H1 (cell line): ENCODE data around the gene PSKH1. TPM values are rescaled to one million over a fixed set of nuclear protein-coding genes. Genes with fewer than 3 reads are reported as not detected.
A peak's percentile ranks its signal among the peaks of the same experiment; 100 is the strongest.

Experiments
- CTCF ChIA-PET: fragments of 300-600 bp; sonication (Branson Sonifier 250); formaldehyde crosslinking; loops from one replicate; lab custom pipeline; 2021; ENCODE audit not compliant: partially characterized antibody; lab: Charles Lee
- POLR2A ChIA-PET: fragments of 300-600 bp; sonication (Branson Sonifier 250); formaldehyde crosslinking; loops from one replicate; lab custom pipeline; 2021; ENCODE audit warnings: inconsistent platforms; ENCODE audit not compliant: partially characterized antibody; lab: Charles Lee
- DNase-seq, 2 experiments: peaks; one replicate each; pipeline versions ENCODE4 v3.0.0 to v3.0.0-alpha.2; 2010 to 2022; ENCODE audit warnings: low spot score in 2 of 2, low read depth in 1 of 2, mixed read lengths in 1 of 2
- FAIRE-seq: peaks from 2 replicates; lab custom pipeline; 2011; peaks lifted over from hg19 to GRCh38; lab: Jason Lieb, UNC
- H2AFZ ChIP-seq: 2 replicates; pipeline ENCODE4 v1.8.1; 2012; ENCODE audit warnings: low read length, inconsistent platforms
- H2AK5ac ChIP-seq: 2 replicates; pipeline ENCODE4 v1.6.1; 2013; ENCODE audit warnings: low read depth, low read length
- H2BK120ac ChIP-seq: replicated peaks from 2 replicates; pipeline ENCODE3; 2013; ENCODE audit warnings: low read depth, low read length, inconsistent platforms
- H2BK12ac ChIP-seq: 2 replicates; pipeline ENCODE4 v1.6.1; 2013; ENCODE audit warnings: low read depth, low read length
- H2BK15ac ChIP-seq: 2 replicates; pipeline ENCODE4 v1.6.1; 2013; ENCODE audit warnings: low read length
- H2BK20ac ChIP-seq: 2 replicates; pipeline ENCODE4 v1.6.1; 2013; ENCODE audit warnings: low read length
- H2BK5ac ChIP-seq: 2 replicates; pipeline ENCODE4 v1.6.1; 2013; ENCODE audit warnings: low read depth, low read length
- H3K14ac ChIP-seq: 2 replicates; pipeline ENCODE4 v1.6.1; 2013; ENCODE audit warnings: inconsistent platforms; ENCODE audit not compliant: insufficient read length
- H3K18ac ChIP-seq: 2 replicates; pipeline ENCODE4 v1.6.1; 2013; ENCODE audit warnings: low read length; ENCODE audit errors: extremely low read depth
- H3K23ac ChIP-seq: 2 replicates; pipeline ENCODE4 v1.6.1; 2013; ENCODE audit warnings: inconsistent platforms; ENCODE audit not compliant: insufficient read length
- H3K23me2 ChIP-seq: 2 replicates; pipeline ENCODE4 v1.6.1; 2013; ENCODE audit warnings: low read depth, low read length
- H3K27ac ChIP-seq: 2 replicates; pipeline ENCODE4 v1.6.1; 2011; ENCODE audit warnings: low read depth, low read length, inconsistent platforms
- H3K27me3 ChIP-seq, 4 experiments: replicated peaks in 1 of 4; 1 replicate in 1 of 4; 2 replicates in 3 of 4; pipeline versions ENCODE4 v1.6.1 to v1.8.1; 2011 to 2013; ENCODE audit warnings: low read length in 3 of 4, mild to moderate bottlenecking in 3 of 4, inconsistent platforms in 2 of 4, mixed read lengths in 2 of 4, moderate library complexity in 1 of 4; ENCODE audit not compliant: control insufficient read depth in 3 of 4, insufficient read depth in 3 of 4; ENCODE audit errors: extremely low read depth in 1 of 4
- H3K36me3 ChIP-seq, 4 experiments: 2 replicates each; pipeline versions ENCODE4 v1.6.1 to v1.8.1; 2011 to 2013; ENCODE audit warnings: mild to moderate bottlenecking in 4 of 4, low read length in 3 of 4, moderate library complexity in 2 of 4, control low read depth in 1 of 4, inconsistent platforms in 1 of 4; ENCODE audit not compliant: insufficient read depth in 4 of 4, control insufficient read depth in 2 of 4
- H3K4ac ChIP-seq: replicated peaks from 2 replicates; pipeline ENCODE3; 2013; ENCODE audit warnings: low read length, low read depth, mixed read lengths, inconsistent platforms; ENCODE audit not compliant: insufficient read length
- H3K4me1 ChIP-seq, 4 experiments: replicated peaks in 1 of 4; 1 replicate in 1 of 4; 2 replicates in 3 of 4; pipeline versions ENCODE4 v1.6.1 to v1.8.1; 2011 to 2013; ENCODE audit warnings: low read length in 3 of 4, inconsistent platforms in 2 of 4, mixed read lengths in 1 of 4; ENCODE audit not compliant: insufficient read depth in 4 of 4, control insufficient read depth in 3 of 4
- H3K4me2 ChIP-seq, 2 experiments: 2 replicates each; pipeline versions ENCODE4 v1.6.1 to v1.8.1; 2011 to 2013; ENCODE audit warnings: low read depth in 2 of 2, low read length in 2 of 2, control low read depth in 1 of 2, inconsistent platforms in 1 of 2, mild to moderate bottlenecking in 1 of 2; ENCODE audit not compliant: insufficient read depth in 1 of 2
- H3K4me3 ChIP-seq, 4 experiments: fragments of 200-600, 300-600 bp in 1 of 4; sonication (generic), shearing (Covaris generic), sonication (Bioruptor Twin) in 1 of 4; 2 replicates each; pipeline versions ENCODE4 v1.5.1 to v1.8.1; 2011 to 2016; ENCODE audit warnings: low read length in 4 of 4, low read depth in 3 of 4, control low read depth in 2 of 4, inconsistent platforms in 2 of 4, mild to moderate bottlenecking in 2 of 4, mixed read lengths in 1 of 4, moderate library complexity in 1 of 4; ENCODE audit not compliant: insufficient read depth in 2 of 4; ENCODE audit errors: extremely low read depth in 1 of 4
- H3K56ac ChIP-seq: replicated peaks from 2 replicates; pipeline ENCODE3; 2013; ENCODE audit warnings: low read depth, mild to moderate bottlenecking, mixed read lengths, low read length, inconsistent platforms; ENCODE audit not compliant: insufficient read length
- H3K79me1 ChIP-seq: 2 replicates; pipeline ENCODE4 v1.6.1; 2013; ENCODE audit warnings: low read depth, low read length, control low read depth
- H3K79me2 ChIP-seq, 2 experiments: 2 replicates each; pipeline versions ENCODE4 v1.6.1 to v1.8.1; 2012 to 2013; ENCODE audit warnings: low read length in 2 of 2, mild to moderate bottlenecking in 2 of 2, inconsistent platforms in 1 of 2; ENCODE audit not compliant: insufficient read depth in 2 of 2, control insufficient read depth in 1 of 2
- H3K9ac ChIP-seq, 4 experiments: replicated peaks in 1 of 4; 1 replicate in 1 of 4; 2 replicates in 3 of 4; pipeline versions ENCODE4 v1.6.1 to v1.8.1; 2011 to 2013; ENCODE audit warnings: low read depth in 3 of 4, low read length in 3 of 4, control low read depth in 2 of 4, mild to moderate bottlenecking in 2 of 4, moderate library complexity in 2 of 4, inconsistent platforms in 1 of 4; ENCODE audit errors: extremely low read depth in 1 of 4
- H3K9me3 ChIP-seq, 2 experiments: 2 replicates each; pipeline versions ENCODE4 v1.6.1 to v1.8.1; 2012 to 2013; ENCODE audit warnings: mild to moderate bottlenecking in 2 of 2, moderate library complexity in 2 of 2, control low read depth in 1 of 2, inconsistent platforms in 1 of 2, low read depth in 1 of 2, low read length in 1 of 2, mixed read lengths in 1 of 2; ENCODE audit not compliant: insufficient read depth in 2 of 2
- H4K20me1 ChIP-seq, 2 experiments: replicated peaks in 1 of 2; 2 replicates each; pipeline versions ENCODE3 to v1.8.1; 2011 to 2013; ENCODE audit warnings: inconsistent platforms in 2 of 2, low read length in 2 of 2, mild to moderate bottlenecking in 1 of 2; ENCODE audit not compliant: insufficient read depth in 2 of 2, control insufficient read depth in 1 of 2
- H4K5ac ChIP-seq: 2 replicates; pipeline ENCODE4 v1.6.1; 2013; ENCODE audit warnings: low read length, low read depth, mixed read lengths, inconsistent platforms; ENCODE audit not compliant: insufficient read length
- H4K8ac ChIP-seq: 2 replicates; pipeline ENCODE4 v1.8.0; 2013; ENCODE audit warnings: mild to moderate bottlenecking, moderate library complexity, low read length, inconsistent platforms; ENCODE audit not compliant: insufficient read depth; ENCODE audit errors: extremely low read depth
- H4K91ac ChIP-seq: replicated peaks from 2 replicates; pipeline ENCODE3; 2013; ENCODE audit warnings: low read length, mixed read lengths, inconsistent platforms; ENCODE audit not compliant: insufficient read length
- CTCF ChIP-seq, 3 experiments: IDR thresholded peaks; 1 replicate in 2 of 3; 2 replicates in 1 of 3; pipeline versions ENCODE4 v1.5.1 to v1.6.1; 2011; ENCODE audit warnings: low read length in 3 of 3, mild to moderate bottlenecking in 3 of 3, inconsistent platforms in 2 of 3, low read depth in 1 of 3, moderate library complexity in 1 of 3; ENCODE audit not compliant: insufficient read depth in 1 of 3; ENCODE audit errors: control extremely low read depth in 1 of 3
- RAD21 ChIP-seq, 2 experiments: IDR thresholded peaks in 1 of 2; conservative IDR thresholded peaks in 1 of 2; 2 replicates each; pipeline ENCODE4 v1.6.1; 2011; ENCODE audit warnings: low read depth in 2 of 2, low read length in 2 of 2, improper control_type of control experiment in 1 of 2, inconsistent platforms in 1 of 2, mild to moderate bottlenecking in 1 of 2, moderate library complexity in 1 of 2
- SAP30 ChIP-seq: fragments of 300-600 bp; sonication (generic); IDR thresholded peaks from 2 replicates; pipeline ENCODE4 v1.7.1; 2012; ENCODE audit warnings: low read length, moderate library complexity, mild to moderate bottlenecking, inconsistent platforms; ENCODE audit not compliant: insufficient read depth, insufficient replicate concordance
- TAF1 ChIP-seq: IDR thresholded peaks from 2 replicates; pipeline ENCODE4 v1.6.1; 2011; ENCODE audit warnings: mild to moderate bottlenecking, low read depth, low read length
- YY1 ChIP-seq: IDR thresholded peaks from 2 replicates; pipeline ENCODE4 v1.6.1; 2011; ENCODE audit warnings: low read depth, mild to moderate bottlenecking, low read length
- ZNF274 ChIP-seq: IDR thresholded peaks from 2 replicates; pipeline ENCODE4 v1.7.0; 2012; ENCODE audit warnings: low read length, borderline replicate concordance; ENCODE audit errors: extremely low read depth
- WGBS, 2 experiments: shearing (Covaris generic) in 1 of 2; methylation state at CpG; one replicate each; pipeline versions ENCODE4 v1.1.6 to v1.1.7; 2013 to 2015; ENCODE audit warnings: low lambda C conversion rate in 2 of 2, mixed read lengths in 2 of 2, inconsistent platforms in 1 of 2, low coverage in 1 of 2, missing lambda C conversion rate in 1 of 2; ENCODE audit not compliant: insufficient replicate concordance in 2 of 2, insufficient coverage in 1 of 2, insufficient read length in 1 of 2; ENCODE audit errors: extremely low coverage in 1 of 2, missing lambda C conversion rate in 1 of 2; 5-methylcytosine and 5-hydroxymethylcytosine counted together
- polyA plus RNA-seq, 7 experiments: library from polyadenylated mRNA; depleted of rRNA in 3 of 7; stranded (reverse) in 5 of 7; unstranded in 2 of 7; fragments of >200 nt in 5 of 7; fragments of 200-250 nt in 2 of 7; gene quantifications; 1 replicate in 5 of 7; 2 replicates in 1 of 7; 4 replicates in 1 of 7; pipeline versions ENCODE4 v1.2.1 to v1.2.3, GENCODE V29; 2011 to 2013; ENCODE audit warnings: missing spikeins in 2 of 7, mixed read lengths in 2 of 7
- total RNA-seq: library from RNA; stranded (reverse); fragmentation: NEBNext Ultra II Directional; extraction: Animal tissue kit (Norgen Biotek cat#: 25700); gene quantifications from 2 replicates; pipeline ENCODE4 v1.2.1, GENCODE V29; 2021
- TF ChIP-seq, protein P1 (sequence below): IDR thresholded peaks from 2 replicates; pipeline ENCODE4 v1.6.1; 2012; ENCODE audit warnings: inconsistent platforms
- TF ChIP-seq, protein P2 (sequence below): IDR thresholded peaks from 2 replicates; pipeline ENCODE4 v1.6.1; 2012; ENCODE audit warnings: inconsistent platforms

PSKH1 gene
- total and polyA plus RNA-seq, 2 of the 8 experiments (the other 6 are each of a cell fraction or from before 2014, with no cell fraction given), result 24.8 to 51.0 TPM

GRCh38 chr16:67865318-67865717 is 27.7 kb upstream of the PSKH1 start:
- Histone ChIP-seq H4K20me1 (peaks cover 21 to 40% of the 10 kb centered on the region in 2 experiments), H3K4ac (no peak overlapping the region), H2BK120ac (no peak overlapping the region), H3K79me2 (peaks cover 8 to 38% of the 10 kb centered on the region in 2 experiments), H3K23ac (no peak overlapping the region), H2BK5ac (no peak overlapping the region), H4K91ac (no peak overlapping the region), H2BK20ac (no peak overlapping the region), H3K9ac (no peak overlapping the region), H3K56ac (no peak overlapping the region), H4K8ac (no peak overlapping the region), H3K27ac (no peak overlapping the region), H2AFZ (no peak overlapping the region), H2BK12ac (no peak overlapping the region), H3K4me2 (no peak overlapping the region), H3K79me1 (peaks cover 33% of the 10 kb centered on the region), H2BK15ac (no peak overlapping the region), H3K23me2 (no peaks in the 10 kb centered on the region), H3K14ac (no peak overlapping the region), H4K5ac (no peak overlapping the region), H3K4me3 (no peak overlapping the region), H3K9me3 (no peaks in the 10 kb centered on the region), H3K36me3 (peaks cover 14 to 54% (median 26%) of the 10 kb centered on the region in 4 experiments), H3K4me1 (peaks cover 0 to 4% (median 0%) of the 10 kb centered on the region in 4 experiments; a peak in 2 of 7 replicates), H3K27me3 (no peaks in the 10 kb centered on the region), H3K18ac (no peak overlapping the region), H2AK5ac (no peak overlapping the region)
- WGBS, 2 experiments, result 94% methylated on average over 2 of the region's 2 CpGs; no CpG with 5 or more reads in 1 of the 2 experiments
- ChIA-PET POLR2A (interaction anchor here (0.6 to 7.0 kb wide), 2 partner anchors 17 to 49 kb away, joined by 3 to 100 read pairs; partner anchors contain the start of genes CENPT and NUTF2), CTCF (interaction anchor here (0.8 to 12.2 kb wide), 17 partner anchors 11 to 192 kb away, joined by 3 to 123 read pairs (median 6); partner anchors contain the start of genes CENPT and NUTF2)
- FAIRE-seq (no peak), DNase-seq (no peak)
- TF ChIP-seq SAP30, result no peak
- no peak for TF ChIP-seq ZNF274
- TF ChIP-seq, protein P1, sequence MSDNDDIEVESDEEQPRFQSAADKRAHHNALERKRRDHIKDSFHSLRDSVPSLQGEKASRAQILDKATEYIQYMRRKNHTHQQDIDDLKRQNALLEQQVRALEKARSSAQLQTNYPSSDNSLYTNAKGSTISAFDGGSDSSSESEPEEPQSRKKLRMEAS, result peak; percentile 98
- TF ChIP-seq, protein P2, sequence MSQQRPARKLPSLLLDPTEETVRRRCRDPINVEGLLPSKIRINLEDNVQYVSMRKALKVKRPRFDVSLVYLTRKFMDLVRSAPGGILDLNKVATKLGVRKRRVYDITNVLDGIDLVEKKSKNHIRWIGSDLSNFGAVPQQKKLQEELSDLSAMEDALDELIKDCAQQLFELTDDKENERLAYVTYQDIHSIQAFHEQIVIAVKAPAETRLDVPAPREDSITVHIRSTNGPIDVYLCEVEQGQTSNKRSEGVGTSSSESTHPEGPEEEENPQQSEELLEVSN, result peak; percentile 56; the same call in 1 of the 2 replicates
- peak; percentile 76 to 83 (median 79) for TF ChIP-seq CTCF (IDR thresholded peaks at IDR 0.05; ENCODE audit: control extremely low read depth in 1 of 3, insufficient read depth in 1 of 3, low read depth in 1 of 3, low read length in 3 of 3)
- peak; percentile 80 to 82 for TF ChIP-seq RAD21 (IDR thresholded peaks at IDR 0.05 in 1 of 2, conservative IDR thresholded peaks at IDR 0.05 in 1 of 2; ENCODE audit: low read depth in 2 of 2, low read length in 2 of 2)
- TF ChIP-seq TAF1, result no peak
- peak; percentile 48; the same call in 1 of the 2 replicates for TF ChIP-seq YY1
